Measurements from ENCODE around the gene C4B. TPM values are rescaled to one million over a fixed set of nuclear protein-coding genes. Genes with fewer than 3 reads are reported as not detected.
"Not testable (repeated sequence)": the region's sequence is repeated elsewhere in the genome, so short reads cannot be mapped to it uniquely, and the experiment has no call there.

Gene C4B
- total and polyA plus RNA-seq, 2 donors (not counting 1 experiment from before 2014, with no cell fraction given) = 16.2 to 19.0 TPM

- not testable (repeated sequence) for H3K9me3 ChIP-seq (ENCODE audit: control insufficient read depth, insufficient read depth, low read depth, low read length); H3K79me2 ChIP-seq (ENCODE audit: control insufficient read depth, insufficient read depth, low read length); H3K4me3 ChIP-seq (replicated peaks in 1 of 4; ENCODE audit: control extremely low read depth in 1 of 4, insufficient read depth in 1 of 4, low read depth in 3 of 4, low read length in 4 of 4); H2AFZ ChIP-seq (ENCODE audit: low read length); H3K4me1 ChIP-seq (ENCODE audit: control insufficient read depth, extremely low read depth, insufficient read depth, low read length); H3K36me3 ChIP-seq (ENCODE audit: control insufficient read depth, insufficient read depth, low read length); H3K9ac ChIP-seq (ENCODE audit: insufficient read depth, low read length); DNase-seq (ENCODE audit: low read depth in 2 of 2); H3K27ac ChIP-seq (ENCODE audit: insufficient read depth, low read length); H4K20me1 ChIP-seq (ENCODE audit: control insufficient read depth, extremely low read depth, insufficient read depth, low read length); H3K27me3 ChIP-seq (ENCODE audit: control insufficient read depth, insufficient read depth, low read length); H3K4me2 ChIP-seq (ENCODE audit: extremely low read depth, insufficient read depth, low read length)
Observed at GRCh38 chr6:31989363-31989762, 25.2 kb upstream of the C4B start.

GRCh38 chr6:31994421-31994820 is 20.2 kb upstream of the C4B start:
- H3K4me2 ChIP-seq (ENCODE audit: extremely low read depth, insufficient read depth, low read length); H3K27me3 ChIP-seq (ENCODE audit: control insufficient read depth, insufficient read depth, low read length); H2AFZ ChIP-seq (ENCODE audit: low read length); H4K20me1 ChIP-seq (ENCODE audit: control insufficient read depth, extremely low read depth, insufficient read depth, low read length); H3K79me2 ChIP-seq (ENCODE audit: control insufficient read depth, insufficient read depth, low read length); H3K36me3 ChIP-seq (ENCODE audit: control insufficient read depth, insufficient read depth, low read length); H3K4me3 ChIP-seq (replicated peaks in 1 of 4; ENCODE audit: control extremely low read depth in 1 of 4, insufficient read depth in 1 of 4, low read depth in 3 of 4, low read length in 4 of 4); DNase-seq (ENCODE audit: low read depth in 2 of 2); H3K9ac ChIP-seq (ENCODE audit: insufficient read depth, low read length); H3K9me3 ChIP-seq (ENCODE audit: control insufficient read depth, insufficient read depth, low read depth, low read length); H3K27ac ChIP-seq (ENCODE audit: insufficient read depth, low read length); H3K4me1 ChIP-seq (ENCODE audit: control insufficient read depth, extremely low read depth, insufficient read depth, low read length): not testable (repeated sequence)

GRCh38 chr6:31996385-31996784 is 18.2 kb upstream of the C4B start:
- H4K20me1 ChIP-seq (ENCODE audit: control insufficient read depth, extremely low read depth, insufficient read depth, low read length); H3K4me3 ChIP-seq (replicated peaks in 1 of 4; ENCODE audit: control extremely low read depth in 1 of 4, insufficient read depth in 1 of 4, low read depth in 3 of 4, low read length in 4 of 4); DNase-seq (ENCODE audit: low read depth in 2 of 2); H2AFZ ChIP-seq (ENCODE audit: low read length); H3K27me3 ChIP-seq (ENCODE audit: control insufficient read depth, insufficient read depth, low read length); H3K4me1 ChIP-seq (ENCODE audit: control insufficient read depth, extremely low read depth, insufficient read depth, low read length); H3K27ac ChIP-seq (ENCODE audit: insufficient read depth, low read length); H3K4me2 ChIP-seq (ENCODE audit: extremely low read depth, insufficient read depth, low read length); H3K9me3 ChIP-seq (ENCODE audit: control insufficient read depth, insufficient read depth, low read depth, low read length); H3K79me2 ChIP-seq (ENCODE audit: control insufficient read depth, insufficient read depth, low read length); H3K9ac ChIP-seq (ENCODE audit: insufficient read depth, low read length); H3K36me3 ChIP-seq (ENCODE audit: control insufficient read depth, insufficient read depth, low read length): not testable (repeated sequence)

- not testable (repeated sequence) for H3K4me3 ChIP-seq (replicated peaks in 1 of 4; ENCODE audit: control extremely low read depth in 1 of 4, insufficient read depth in 1 of 4, low read depth in 3 of 4, low read length in 4 of 4); H3K4me1 ChIP-seq (ENCODE audit: control insufficient read depth, extremely low read depth, insufficient read depth, low read length); DNase-seq (ENCODE audit: low read depth in 2 of 2); H3K9ac ChIP-seq (ENCODE audit: insufficient read depth, low read length); H2AFZ ChIP-seq (ENCODE audit: low read length); H3K4me2 ChIP-seq (ENCODE audit: extremely low read depth, insufficient read depth, low read length); H3K27me3 ChIP-seq (ENCODE audit: control insufficient read depth, insufficient read depth, low read length); H3K27ac ChIP-seq (ENCODE audit: insufficient read depth, low read length); H3K79me2 ChIP-seq (ENCODE audit: control insufficient read depth, insufficient read depth, low read length); H3K9me3 ChIP-seq (ENCODE audit: control insufficient read depth, insufficient read depth, low read depth, low read length); H3K36me3 ChIP-seq (ENCODE audit: control insufficient read depth, insufficient read depth, low read length); H4K20me1 ChIP-seq (ENCODE audit: control insufficient read depth, extremely low read depth, insufficient read depth, low read length)
Observed at GRCh38 chr6:32002546-32003268, 11.9 kb upstream of the C4B start.

- not testable (repeated sequence) for H2AFZ ChIP-seq (ENCODE audit: low read length); H3K27me3 ChIP-seq (ENCODE audit: control insufficient read depth, insufficient read depth, low read length); H3K79me2 ChIP-seq (ENCODE audit: control insufficient read depth, insufficient read depth, low read length)
Observed at GRCh38 chr6:32003301-32003700, 11.3 kb upstream of the C4B start.

GRCh38 chr6:32004393-32004792 is 10.2 kb upstream of the C4B start:
- not testable (repeated sequence) for H3K4me2 ChIP-seq (ENCODE audit: extremely low read depth, insufficient read depth, low read length); H2AFZ ChIP-seq (ENCODE audit: low read length); H3K4me1 ChIP-seq (ENCODE audit: control insufficient read depth, extremely low read depth, insufficient read depth, low read length); DNase-seq (ENCODE audit: low read depth in 2 of 2); H3K9me3 ChIP-seq (ENCODE audit: control insufficient read depth, insufficient read depth, low read depth, low read length); H3K4me3 ChIP-seq (replicated peaks in 1 of 4; ENCODE audit: control extremely low read depth in 1 of 4, insufficient read depth in 1 of 4, low read depth in 3 of 4, low read length in 4 of 4); H4K20me1 ChIP-seq (ENCODE audit: control insufficient read depth, extremely low read depth, insufficient read depth, low read length); H3K9ac ChIP-seq (ENCODE audit: insufficient read depth, low read length); H3K27ac ChIP-seq (ENCODE audit: insufficient read depth, low read length); H3K27me3 ChIP-seq (ENCODE audit: control insufficient read depth, insufficient read depth, low read length); H3K79me2 ChIP-seq (ENCODE audit: control insufficient read depth, insufficient read depth, low read length); H3K36me3 ChIP-seq (ENCODE audit: control insufficient read depth, insufficient read depth, low read length)

More at GRCh38 chr6:32003301-32003700, 11.3 kb upstream of the C4B start:
- not testable (repeated sequence) for H3K9me3 ChIP-seq (ENCODE audit: control insufficient read depth, insufficient read depth, low read depth, low read length); H4K20me1 ChIP-seq (ENCODE audit: control insufficient read depth, extremely low read depth, insufficient read depth, low read length); H3K4me3 ChIP-seq (replicated peaks in 1 of 4; ENCODE audit: control extremely low read depth in 1 of 4, insufficient read depth in 1 of 4, low read depth in 3 of 4, low read length in 4 of 4); DNase-seq (ENCODE audit: low read depth in 2 of 2); H3K9ac ChIP-seq (ENCODE audit: insufficient read depth, low read length); H3K27ac ChIP-seq (ENCODE audit: insufficient read depth, low read length); H3K36me3 ChIP-seq (ENCODE audit: control insufficient read depth, insufficient read depth, low read length); H3K4me2 ChIP-seq (ENCODE audit: extremely low read depth, insufficient read depth, low read length); H3K4me1 ChIP-seq (ENCODE audit: control insufficient read depth, extremely low read depth, insufficient read depth, low read length)

Data from fibroblast of lung (primary cell).